Activated CD4-positive, alpha-beta T cell treated with anti-CD3 and anti-CD28 coated beads for 48 hours (primary cell): ENCODE measurements around the gene TMEM86A.

Source experiments
- DNase-seq: peaks from one replicate; pipeline ENCODE4 v3.0.0-alpha.2; 2020

TMEM86A gene

GRCh38 chr11:18700872-18701271 lies 2.3 kb downstream of the TMEM86A start:
- no peak for DNase-seq

GRCh38 chr11:18701614-18702216 lies 3.1 kb downstream of the TMEM86A start:
- DNase-seq: no peak

- DNase-seq: no peak
Measured at GRCh38 chr11:18703001-18703763, 4.6 kb downstream of the TMEM86A start.

GRCh38 chr11:18704045-18704645 lies 5.6 kb downstream of the TMEM86A start:
- DNase-seq: no peak

- no peak for DNase-seq
Measured at GRCh38 chr11:18704698-18705097, 6.1 kb downstream of the TMEM86A start.

- DNase-seq: peak; percentile 21
Measured at GRCh38 chr11:18705651-18706281, 7.2 kb downstream of the TMEM86A start.

- peak; percentile 53 for DNase-seq
Measured at GRCh38 chr11:18706330-18707243, 8.0 kb downstream of the TMEM86A start.

GRCh38 chr11:18707811-18708340 lies 9.3 kb downstream of the TMEM86A start:
- DNase-seq: no peak

GRCh38 chr11:18709414-18709813 lies 10.8 kb downstream of the TMEM86A start:
- no peak for DNase-seq

- no peak for DNase-seq
Measured at GRCh38 chr11:18710545-18710944, 12.0 kb downstream of the TMEM86A start.

GRCh38 chr11:18713646-18714442 lies 15.3 kb downstream of the TMEM86A start:
- DNase-seq: no peak

GRCh38 chr11:18714443-18714780 lies 15.8 kb downstream of the TMEM86A start:
- DNase-seq: no peak

GRCh38 chr11:18715476-18715875 lies 16.9 kb downstream of the TMEM86A start:
- no peak for DNase-seq

GRCh38 chr11:18720091-18720807 lies 21.7 kb downstream of the TMEM86A start:
- no peak for DNase-seq

GRCh38 chr11:18720808-18721560 lies 22.4 kb downstream of the TMEM86A start:
- DNase-seq: peak; percentile 86

GRCh38 chr11:18721561-18722292 lies 23.1 kb downstream of the TMEM86A start:
- peak; percentile 63 for DNase-seq

- DNase-seq: no peak
Measured at GRCh38 chr11:18722293-18722637, 23.7 kb downstream of the TMEM86A start.

GRCh38 chr11:18723991-18724390 lies 25.4 kb downstream of the TMEM86A start:
- no peak for DNase-seq

GRCh38 chr11:18726040-18726439 lies 27.5 kb downstream of the TMEM86A start, which contains the start of gene IGSF22:
Gene IGSF22, minus strand, starts transcription at chr11:18726188. Its CDS starts 1,952 bp downstream, at chr11:18724236.
- DNase-seq: no peak
